GM23338 (cell line): ENCODE results near the gene PXDN.

Experiments used
- CREB1 ChIP-seq: fragments of 250-450 bp; sonication (Bioruptor Pico); IDR thresholded peaks from 2 replicates; pipeline ENCODE4 v1.5.0; 2020; ENCODE audit warnings: low read depth, mild to moderate bottlenecking, moderate library complexity
- EZH2 ChIP-seq: fragments of 200-600 bp; sonication (generic); IDR thresholded peaks from one replicate; pipeline ENCODE4 v1.8.0; 2017; ENCODE audit warnings: antibody characterized with exemption, mild to moderate bottlenecking, low read depth; ENCODE audit not compliant: unreplicated experiment
- EZH2phosphoT487 ChIP-seq: fragments of 200-600 bp; sonication (generic); IDR thresholded peaks from one replicate; pipeline ENCODE4 v1.8.1; 2018; ENCODE audit warnings: antibody characterized with exemption; ENCODE audit not compliant: unreplicated experiment
- JUNB ChIP-seq: IDR thresholded peaks from one replicate; pipeline ENCODE4 v1.6.1; 2016; ENCODE audit warnings: antibody characterized with exemption; ENCODE audit not compliant: unreplicated experiment
- NANOG ChIP-seq: IDR thresholded peaks from 2 replicates; pipeline ENCODE4 v1.6.1; 2016; ENCODE audit warnings: antibody characterized with exemption, borderline replicate concordance
- POLR2AphosphoS5 ChIP-seq: IDR thresholded peaks from 2 replicates; pipeline ENCODE4 v1.6.1; 2016; ENCODE audit warnings: antibody characterized with exemption, low read depth
- STAT1 ChIP-seq: IDR thresholded peaks from one replicate; pipeline ENCODE4 v1.6.1; 2016; ENCODE audit warnings: antibody characterized with exemption; ENCODE audit not compliant: unreplicated experiment
- ZNF114 ChIP-seq: fragments of 250-450 bp; sonication (Bioruptor Pico); IDR thresholded peaks from 2 replicates; pipeline ENCODE4 v1.5.0; 2020; ENCODE audit warnings: mild to moderate bottlenecking, moderate library complexity
- TF ChIP-seq, protein P1 (sequence below), 2 experiments: fragments of 200-600 bp in 1 of 2; sonication (generic) in 1 of 2; conservative IDR thresholded peaks; 2 replicates each; pipeline versions ENCODE4 v1.5.1 to v1.6.1; 2016 to 2017; ENCODE audit warnings: antibody characterized with exemption in 2 of 2, low read depth in 2 of 2, mild to moderate bottlenecking in 2 of 2, moderate library complexity in 1 of 2
- TF ChIP-seq, protein P2 (sequence below): IDR thresholded peaks from one replicate; pipeline ENCODE4 v1.6.1; 2018; ENCODE audit warnings: antibody characterized with exemption; ENCODE audit not compliant: unreplicated experiment
- TF ChIP-seq, protein P3 (sequence below): IDR thresholded peaks from 2 replicates; pipeline ENCODE4 v1.6.1; 2016; ENCODE audit warnings: antibody characterized with exemption

DNA sequence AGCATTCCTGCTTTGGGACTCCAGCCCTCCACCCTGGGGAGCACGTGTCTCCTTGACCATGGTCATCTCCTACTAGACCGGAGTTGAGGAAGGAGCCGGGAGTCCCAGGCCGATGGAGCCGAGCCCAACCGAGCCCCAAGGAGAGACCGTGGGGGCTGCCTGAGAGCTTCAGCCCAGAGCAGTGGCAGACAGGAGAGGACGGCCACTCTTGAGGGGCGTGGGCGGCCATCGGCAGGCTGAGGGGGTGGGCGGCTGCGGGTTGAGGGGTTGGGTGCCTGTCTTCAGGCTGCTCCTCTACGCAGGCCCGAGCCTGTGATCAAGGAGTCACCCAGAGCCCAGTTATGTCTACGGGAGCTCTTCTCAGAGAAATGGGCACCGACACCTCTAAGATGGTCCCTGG, 158.7 kb downstream of the PXDN start:
- TF ChIP-seq EZH2 (no peak), POLR2AphosphoS5 (no peak), EZH2phosphoT487 (no peak), CREB1 (CRISPR knock-in tag) (no peak), NANOG (no peak), ZNF114 (CRISPR knock-in tag) (no peak), STAT1 (no peak), JUNB (no peak)
- TF ChIP-seq, protein P1, sequence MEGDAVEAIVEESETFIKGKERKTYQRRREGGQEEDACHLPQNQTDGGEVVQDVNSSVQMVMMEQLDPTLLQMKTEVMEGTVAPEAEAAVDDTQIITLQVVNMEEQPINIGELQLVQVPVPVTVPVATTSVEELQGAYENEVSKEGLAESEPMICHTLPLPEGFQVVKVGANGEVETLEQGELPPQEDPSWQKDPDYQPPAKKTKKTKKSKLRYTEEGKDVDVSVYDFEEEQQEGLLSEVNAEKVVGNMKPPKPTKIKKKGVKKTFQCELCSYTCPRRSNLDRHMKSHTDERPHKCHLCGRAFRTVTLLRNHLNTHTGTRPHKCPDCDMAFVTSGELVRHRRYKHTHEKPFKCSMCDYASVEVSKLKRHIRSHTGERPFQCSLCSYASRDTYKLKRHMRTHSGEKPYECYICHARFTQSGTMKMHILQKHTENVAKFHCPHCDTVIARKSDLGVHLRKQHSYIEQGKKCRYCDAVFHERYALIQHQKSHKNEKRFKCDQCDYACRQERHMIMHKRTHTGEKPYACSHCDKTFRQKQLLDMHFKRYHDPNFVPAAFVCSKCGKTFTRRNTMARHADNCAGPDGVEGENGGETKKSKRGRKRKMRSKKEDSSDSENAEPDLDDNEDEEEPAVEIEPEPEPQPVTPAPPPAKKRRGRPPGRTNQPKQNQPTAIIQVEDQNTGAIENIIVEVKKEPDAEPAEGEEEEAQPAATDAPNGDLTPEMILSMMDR (conservative IDR thresholded peaks at IDR 0.05; ENCODE audit: low read depth in 2 of 2): no peak
- TF ChIP-seq, protein P2, sequence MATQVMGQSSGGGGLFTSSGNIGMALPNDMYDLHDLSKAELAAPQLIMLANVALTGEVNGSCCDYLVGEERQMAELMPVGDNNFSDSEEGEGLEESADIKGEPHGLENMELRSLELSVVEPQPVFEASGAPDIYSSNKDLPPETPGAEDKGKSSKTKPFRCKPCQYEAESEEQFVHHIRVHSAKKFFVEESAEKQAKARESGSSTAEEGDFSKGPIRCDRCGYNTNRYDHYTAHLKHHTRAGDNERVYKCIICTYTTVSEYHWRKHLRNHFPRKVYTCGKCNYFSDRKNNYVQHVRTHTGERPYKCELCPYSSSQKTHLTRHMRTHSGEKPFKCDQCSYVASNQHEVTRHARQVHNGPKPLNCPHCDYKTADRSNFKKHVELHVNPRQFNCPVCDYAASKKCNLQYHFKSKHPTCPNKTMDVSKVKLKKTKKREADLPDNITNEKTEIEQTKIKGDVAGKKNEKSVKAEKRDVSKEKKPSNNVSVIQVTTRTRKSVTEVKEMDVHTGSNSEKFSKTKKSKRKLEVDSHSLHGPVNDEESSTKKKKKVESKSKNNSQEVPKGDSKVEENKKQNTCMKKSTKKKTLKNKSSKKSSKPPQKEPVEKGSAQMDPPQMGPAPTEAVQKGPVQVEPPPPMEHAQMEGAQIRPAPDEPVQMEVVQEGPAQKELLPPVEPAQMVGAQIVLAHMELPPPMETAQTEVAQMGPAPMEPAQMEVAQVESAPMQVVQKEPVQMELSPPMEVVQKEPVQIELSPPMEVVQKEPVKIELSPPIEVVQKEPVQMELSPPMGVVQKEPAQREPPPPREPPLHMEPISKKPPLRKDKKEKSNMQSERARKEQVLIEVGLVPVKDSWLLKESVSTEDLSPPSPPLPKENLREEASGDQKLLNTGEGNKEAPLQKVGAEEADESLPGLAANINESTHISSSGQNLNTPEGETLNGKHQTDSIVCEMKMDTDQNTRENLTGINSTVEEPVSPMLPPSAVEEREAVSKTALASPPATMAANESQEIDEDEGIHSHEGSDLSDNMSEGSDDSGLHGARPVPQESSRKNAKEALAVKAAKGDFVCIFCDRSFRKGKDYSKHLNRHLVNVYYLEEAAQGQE: no peak
- TF ChIP-seq, protein P3, sequence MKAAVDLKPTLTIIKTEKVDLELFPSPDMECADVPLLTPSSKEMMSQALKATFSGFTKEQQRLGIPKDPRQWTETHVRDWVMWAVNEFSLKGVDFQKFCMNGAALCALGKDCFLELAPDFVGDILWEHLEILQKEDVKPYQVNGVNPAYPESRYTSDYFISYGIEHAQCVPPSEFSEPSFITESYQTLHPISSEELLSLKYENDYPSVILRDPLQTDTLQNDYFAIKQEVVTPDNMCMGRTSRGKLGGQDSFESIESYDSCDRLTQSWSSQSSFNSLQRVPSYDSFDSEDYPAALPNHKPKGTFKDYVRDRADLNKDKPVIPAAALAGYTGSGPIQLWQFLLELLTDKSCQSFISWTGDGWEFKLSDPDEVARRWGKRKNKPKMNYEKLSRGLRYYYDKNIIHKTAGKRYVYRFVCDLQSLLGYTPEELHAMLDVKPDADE: no peak
